GM19043 (cell line): Measurements from ENCODE around the gene TMEM237.
A peak's percentile ranks its signal among the peaks of the same experiment; 100 is the strongest.
"Not testable (repeated sequence)": the region's sequence is repeated elsewhere in the genome, so short reads cannot be mapped to it uniquely, and the experiment has no call there.

Experiments
- ATAC-seq: cut with Tn5 transposase; IDR thresholded peaks from one replicate; pipeline ENCODE4 v1.9.1; 2021; ENCODE audit warnings: low read depth; ENCODE audit not compliant: unreplicated experiment

TMEM237 gene

GRCh38 chr2:201643216-201643890 lies at the start of gene TMEM237:
Gene TMEM237 (minus strand): TSS chr2:201643503. CDS start chr2:201643400, 103 bp downstream.
- ATAC-seq = peak; percentile 49

GRCh38 chr2:201685156-201685555 lies 41.9 kb upstream of the TMEM237 start:
- ATAC-seq = no peak

GRCh38 chr2:201680743-201681142 lies 37.4 kb upstream of the TMEM237 start:
- ATAC-seq = no peak

GRCh38 chr2:201678401-201678800 lies 35.1 kb upstream of the TMEM237 start:
- ATAC-seq = no peak

- ATAC-seq = no peak
Measured at GRCh38 chr2:201675454-201675853, 32.2 kb upstream of the TMEM237 start.

DNA sequence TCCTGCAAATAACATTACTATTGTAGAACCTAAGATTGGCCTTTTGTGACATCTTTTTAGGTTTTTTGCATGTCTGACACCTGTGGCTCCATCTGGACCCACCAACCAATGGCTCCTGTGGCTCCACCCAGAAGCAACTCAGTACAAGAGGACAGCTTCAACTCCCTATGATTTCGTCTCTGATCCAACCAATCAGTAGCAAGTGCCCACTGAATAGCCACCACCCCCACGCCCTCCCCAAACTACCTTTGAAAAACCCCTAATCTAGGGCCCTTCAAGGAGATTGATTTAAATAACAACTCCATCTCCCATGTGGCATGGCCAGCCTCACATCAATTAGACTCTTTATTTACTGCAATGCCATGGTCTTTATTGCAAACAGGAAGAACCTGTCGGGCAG lies 31.5 kb upstream of the TMEM237 start:
- ATAC-seq = no peak

DNA sequence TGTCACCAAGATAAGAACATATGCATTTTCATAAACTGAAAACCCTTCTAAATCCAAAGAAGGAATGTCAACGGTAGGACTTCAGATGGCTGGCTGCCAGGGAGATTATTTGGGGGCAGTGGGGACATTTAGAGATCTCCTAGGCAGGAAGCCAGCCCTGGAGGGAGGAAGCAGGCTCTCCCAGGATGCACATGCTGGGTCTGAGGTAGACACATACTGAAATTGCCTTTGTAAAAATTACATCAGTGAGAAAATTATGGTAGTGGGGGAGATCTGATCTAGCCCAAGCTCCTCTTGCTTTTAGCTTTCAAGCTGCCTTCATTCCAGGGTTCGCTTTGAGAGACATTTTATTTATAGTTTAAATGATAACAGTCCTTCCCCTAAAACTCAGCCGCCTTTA lies 31.0 kb upstream of the TMEM237 start:
- ATAC-seq = no peak

DNA sequence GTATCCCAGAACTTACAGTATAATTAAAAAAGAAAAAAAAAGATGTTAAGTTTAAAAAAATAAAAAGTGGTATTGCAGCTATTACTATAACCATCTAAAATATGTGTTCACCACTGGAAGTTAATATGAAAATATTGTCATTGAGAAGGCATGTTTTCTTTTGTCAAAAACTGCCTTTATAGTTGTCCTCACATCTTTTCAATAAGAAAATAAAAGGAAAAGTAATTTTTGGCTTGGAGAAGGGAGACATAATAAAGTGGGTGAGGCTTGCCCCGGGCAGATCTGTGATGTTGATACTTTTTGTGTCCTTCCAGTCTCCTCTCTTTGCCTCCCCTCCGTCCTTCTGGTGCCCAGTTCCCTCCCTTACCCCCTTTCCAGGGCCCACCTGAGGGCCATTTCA lies 30.2 kb upstream of the TMEM237 start:
- ATAC-seq = no peak

DNA sequence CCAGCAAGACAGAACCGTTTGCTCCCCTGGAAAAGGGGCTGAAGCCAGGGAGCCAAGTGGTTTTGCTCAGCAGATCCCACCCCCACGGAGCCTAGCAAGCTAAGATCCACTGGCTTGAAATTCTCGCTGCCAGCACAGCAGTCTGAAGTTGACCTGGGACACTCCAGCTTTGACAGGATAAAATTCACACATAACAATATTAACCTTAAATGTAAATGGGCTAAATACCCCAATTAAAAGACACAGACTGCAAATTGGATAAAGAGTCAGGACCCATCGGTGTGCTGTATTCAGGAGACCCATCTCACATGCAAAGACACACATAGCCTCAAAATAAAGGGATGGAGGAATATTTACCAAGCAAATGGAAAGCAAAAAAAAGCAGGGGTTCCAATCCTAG lies 27.9 kb upstream of the TMEM237 start:
- ATAC-seq = not testable (repeated sequence)

GRCh38 chr2:201669865-201670264 lies 26.6 kb upstream of the TMEM237 start:
- ATAC-seq = no peak

GRCh38 chr2:201668402-201668910 lies 25.2 kb upstream of the TMEM237 start:
- ATAC-seq = no peak

- no peak for ATAC-seq
Measured at GRCh38 chr2:201664334-201664733, 21.0 kb upstream of the TMEM237 start.

DNA sequence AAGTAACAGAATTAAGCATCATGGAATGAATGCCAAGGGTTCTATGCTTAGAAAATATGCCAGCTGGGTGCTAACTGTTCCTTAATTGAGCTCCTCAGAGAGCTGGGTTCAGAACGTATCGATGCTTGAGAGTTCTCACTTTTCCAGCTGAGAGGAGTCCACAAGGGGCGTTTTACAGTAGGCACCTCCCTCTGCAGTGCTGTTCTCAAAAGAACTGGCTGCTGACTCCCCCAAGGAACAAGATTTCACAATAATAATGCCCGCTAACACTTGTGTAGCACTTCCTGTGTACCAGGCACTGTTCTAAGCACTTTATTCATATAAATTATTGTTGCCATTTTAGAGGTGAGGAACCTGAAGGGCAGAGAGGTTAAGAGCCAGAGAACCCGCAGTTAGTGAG lies 18.1 kb upstream of the TMEM237 start:
- no peak for ATAC-seq

GRCh38 chr2:201660293-201660895 lies 17.1 kb upstream of the TMEM237 start:
- ATAC-seq = no peak

GRCh38 chr2:201656740-201657139 lies 13.4 kb upstream of the TMEM237 start:
- ATAC-seq = no peak

- no peak for ATAC-seq
Measured at GRCh38 chr2:201656102-201656501, 12.8 kb upstream of the TMEM237 start.

DNA sequence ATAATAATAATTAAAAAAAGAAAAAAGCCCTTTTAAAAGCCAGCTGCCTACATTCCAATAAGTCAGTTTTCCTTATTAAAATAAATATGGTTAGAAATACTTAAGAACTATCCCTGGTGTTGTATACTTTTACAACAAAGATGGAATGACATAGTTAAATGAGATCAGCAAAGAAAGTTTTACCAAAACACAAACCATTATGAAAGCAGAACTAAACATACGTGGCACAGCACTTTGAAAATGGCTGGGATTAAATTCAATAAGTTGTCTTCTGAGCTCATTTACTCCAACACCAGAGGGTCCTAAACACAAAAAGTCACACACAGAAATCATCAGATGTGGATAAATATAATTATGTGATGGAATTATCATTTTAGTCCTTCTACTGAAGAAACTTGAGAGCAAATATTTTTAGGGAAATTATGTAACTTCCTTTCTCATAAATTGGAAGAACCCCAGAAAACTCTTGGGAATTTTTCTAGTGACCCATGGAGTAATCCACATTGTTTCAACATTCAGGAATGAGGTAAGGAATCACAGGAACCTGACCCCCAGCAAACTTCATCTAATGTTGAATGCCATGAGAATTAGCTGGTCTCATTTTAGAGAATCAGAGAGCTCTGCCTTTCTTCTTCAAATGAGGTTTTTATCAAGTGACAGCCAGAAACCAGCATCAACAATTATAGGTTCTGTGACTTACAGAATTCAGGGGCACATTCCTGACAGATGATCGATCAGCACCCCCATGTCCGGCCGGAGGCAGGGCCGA lies 11.5 kb upstream of the TMEM237 start:
- no peak for ATAC-seq

GRCh38 chr2:201653221-201653620 lies 9.9 kb upstream of the TMEM237 start:
- no peak for ATAC-seq

DNA sequence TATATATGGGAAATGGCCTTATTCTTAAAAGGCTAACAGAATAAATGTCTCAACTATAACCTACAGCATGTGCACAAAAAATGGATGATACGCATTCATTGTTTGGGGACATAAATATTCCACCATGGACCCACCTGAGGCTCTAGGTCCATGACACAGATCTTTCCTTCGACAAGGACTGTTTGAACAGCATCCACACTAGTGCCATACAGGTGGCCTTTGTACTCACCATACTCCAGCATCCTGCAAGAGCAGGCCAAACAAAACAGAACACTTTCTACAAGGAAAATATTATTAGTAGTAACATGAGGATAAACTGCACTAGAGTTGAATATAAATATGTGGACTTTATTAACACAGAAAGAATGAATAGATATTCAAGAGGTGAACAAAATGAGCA lies 6.1 kb upstream of the TMEM237 start:
- ATAC-seq = no peak

DNA sequence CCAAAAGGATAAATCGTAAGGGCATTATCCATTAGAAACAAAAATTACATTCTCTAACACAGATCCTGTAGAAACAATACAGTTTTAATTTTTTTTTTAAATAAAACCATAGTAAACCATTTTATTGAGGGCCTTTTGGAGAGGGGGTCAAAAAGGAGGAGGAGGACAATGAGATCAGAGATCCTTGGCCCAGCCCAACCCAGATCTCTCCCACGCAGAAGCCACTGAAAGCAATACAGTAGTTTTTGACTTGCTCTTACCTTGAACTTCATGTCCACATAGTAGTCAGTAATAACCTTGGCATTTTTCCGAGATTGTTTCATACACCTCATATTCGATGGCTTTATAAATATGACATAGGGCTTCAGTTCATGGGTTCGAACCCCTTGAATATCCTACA lies 4.1 kb upstream of the TMEM237 start:
- no peak for ATAC-seq

GRCh38 chr2:201644001-201644400 lies 698 bp upstream of the TMEM237 start:
- ATAC-seq = no peak
